ENCODE data around the gene RABL6.
A peak's percentile ranks its signal among the peaks of the same experiment; 100 is the strongest.
"Not testable (repeated sequence)": the region's sequence is repeated elsewhere in the genome, so short reads cannot be mapped to it uniquely, and the experiment has no call there.

RABL6 gene

DNA sequence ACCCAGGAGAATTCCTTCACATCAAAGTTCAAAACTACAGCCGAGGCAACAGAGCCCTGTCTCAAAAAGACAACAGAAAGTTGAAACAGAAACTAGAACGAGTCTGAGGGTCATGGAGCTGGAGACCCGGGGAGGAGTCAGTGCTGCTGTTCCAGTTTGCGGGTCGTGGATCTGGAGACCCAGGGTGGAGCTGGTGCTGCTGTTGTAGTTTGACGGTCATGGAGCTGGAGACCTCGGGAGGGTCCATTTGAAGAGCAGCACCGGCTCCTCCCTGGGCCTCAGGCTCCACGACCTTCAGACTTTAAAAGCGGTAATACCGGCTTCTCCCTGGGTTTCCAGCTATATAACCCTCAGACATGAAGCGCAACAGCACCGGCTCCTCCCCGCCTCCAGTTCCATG is 30.4 kb upstream of the RABL6 start:
- no peak for DNase-seq

- no peak for DNase-seq
Measured at GRCh38 chr9:136779808-136780207, 27.9 kb upstream of the RABL6 start.

DNA sequence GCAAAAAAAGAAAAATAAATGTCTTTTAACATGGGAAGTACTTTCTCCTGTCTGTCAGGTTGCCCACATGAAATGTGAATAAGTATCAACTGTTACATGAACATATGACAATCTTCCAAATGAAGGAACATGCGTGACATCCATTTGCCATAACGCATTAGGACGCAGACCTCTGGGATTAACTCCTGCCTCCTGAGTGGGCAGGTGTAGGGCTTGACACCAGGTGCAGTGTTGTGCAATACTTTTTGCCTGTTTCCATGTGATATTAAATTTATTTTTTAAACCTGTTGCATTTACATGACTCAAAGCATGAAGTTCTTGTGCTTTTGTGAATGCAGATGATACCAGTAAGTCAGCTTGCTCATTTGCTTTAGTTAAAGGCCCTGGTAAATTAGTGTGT is 25.3 kb upstream of the RABL6 start:
- DNase-seq: no peak

DNA sequence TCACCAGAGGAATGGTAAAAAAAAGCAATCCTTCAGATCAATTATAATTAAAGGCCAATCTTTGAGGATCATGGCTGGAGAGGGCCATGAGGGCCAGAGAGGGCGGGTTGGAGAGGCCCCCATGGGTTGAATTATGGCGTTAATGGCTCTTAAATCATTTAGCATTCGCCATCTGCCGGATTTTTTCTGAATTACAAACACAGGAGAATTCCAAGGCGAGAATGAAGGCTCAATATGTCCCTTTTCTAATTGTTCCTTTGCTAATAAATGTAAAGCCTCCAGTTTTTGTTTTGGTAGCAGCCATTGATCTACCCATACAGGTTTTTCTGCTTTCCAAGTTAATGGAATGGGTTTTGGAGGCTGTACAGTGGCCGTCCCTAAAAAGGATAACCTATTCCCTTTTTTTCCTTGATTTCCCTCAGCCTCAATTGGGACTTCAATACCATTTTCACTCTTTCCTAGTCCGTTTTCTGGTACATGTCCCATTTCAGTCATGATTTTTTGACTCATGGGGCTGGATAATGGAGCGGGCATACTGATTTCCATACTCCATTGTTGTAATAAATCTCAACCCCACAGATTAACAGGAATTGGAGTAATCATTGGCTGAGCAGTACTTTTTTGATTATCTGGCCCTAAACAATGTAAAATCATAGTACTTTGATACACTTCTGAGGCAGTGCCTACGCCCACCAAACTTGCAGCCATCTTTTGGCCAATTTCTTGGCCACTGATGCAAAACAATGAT is 23.3 kb upstream of the RABL6 start:
- DNase-seq: no peak

DNA sequence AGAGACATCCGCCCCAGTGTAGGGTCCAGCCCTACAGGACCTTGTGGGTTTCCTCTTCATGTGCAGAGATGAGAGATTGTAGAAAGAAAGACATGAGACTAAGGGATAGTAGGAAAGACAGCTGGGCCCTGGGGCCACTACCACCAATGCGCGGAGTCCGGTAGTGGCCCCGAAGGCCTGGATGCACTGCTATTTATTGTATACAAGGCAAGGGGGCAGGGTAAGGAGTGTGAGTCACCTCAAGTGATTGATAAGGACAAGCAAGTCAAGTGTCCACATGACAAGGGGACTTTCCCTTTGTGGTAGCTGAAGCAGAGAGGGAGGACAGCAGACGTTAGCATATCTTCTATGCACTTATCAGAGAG is 22.8 kb upstream of the RABL6 start:
- no peak for DNase-seq

- not testable (repeated sequence) for DNase-seq
Measured at GRCh38 chr9:136785565-136786355, 22.0 kb upstream of the RABL6 start.

- no peak for DNase-seq
Measured at GRCh38 chr9:136786451-136786850, 21.3 kb upstream of the RABL6 start.

- not testable (repeated sequence) for DNase-seq
Measured at GRCh38 chr9:136786983-136787382, 20.8 kb upstream of the RABL6 start.

DNA sequence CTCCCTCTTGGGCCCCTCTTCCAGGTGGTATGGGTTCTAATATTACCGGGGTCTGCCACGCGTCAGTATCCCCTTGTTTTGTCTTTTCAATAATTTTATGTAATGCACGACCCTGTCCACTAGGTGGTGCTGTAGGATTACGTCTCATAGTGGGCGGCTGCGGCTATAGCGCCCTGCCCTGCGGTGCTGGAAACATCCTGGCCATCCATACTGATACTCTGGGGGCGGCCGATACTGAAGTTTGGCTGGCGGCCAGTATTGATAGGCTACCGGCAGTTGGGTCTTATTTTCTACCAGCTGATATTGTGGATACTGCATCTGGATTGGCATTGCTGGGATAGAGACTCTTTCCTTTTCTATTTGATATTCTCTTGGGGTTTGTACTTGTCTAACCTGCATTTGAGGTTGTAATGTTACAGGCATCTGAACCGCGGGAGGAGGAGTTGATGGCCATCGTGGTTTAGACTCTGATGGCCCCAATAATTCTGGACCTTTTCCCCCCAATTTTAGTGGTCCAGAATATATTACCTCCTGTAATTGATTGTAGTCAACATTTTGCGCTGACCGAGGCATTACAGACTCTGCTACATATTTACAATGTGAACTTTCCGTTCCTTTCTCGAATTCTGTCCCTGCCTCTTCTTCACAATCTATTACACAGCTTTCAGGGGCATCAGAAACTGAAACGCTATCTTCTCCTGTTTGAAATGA is 19.9 kb upstream of the RABL6 start:
- DNase-seq: no peak

DNA sequence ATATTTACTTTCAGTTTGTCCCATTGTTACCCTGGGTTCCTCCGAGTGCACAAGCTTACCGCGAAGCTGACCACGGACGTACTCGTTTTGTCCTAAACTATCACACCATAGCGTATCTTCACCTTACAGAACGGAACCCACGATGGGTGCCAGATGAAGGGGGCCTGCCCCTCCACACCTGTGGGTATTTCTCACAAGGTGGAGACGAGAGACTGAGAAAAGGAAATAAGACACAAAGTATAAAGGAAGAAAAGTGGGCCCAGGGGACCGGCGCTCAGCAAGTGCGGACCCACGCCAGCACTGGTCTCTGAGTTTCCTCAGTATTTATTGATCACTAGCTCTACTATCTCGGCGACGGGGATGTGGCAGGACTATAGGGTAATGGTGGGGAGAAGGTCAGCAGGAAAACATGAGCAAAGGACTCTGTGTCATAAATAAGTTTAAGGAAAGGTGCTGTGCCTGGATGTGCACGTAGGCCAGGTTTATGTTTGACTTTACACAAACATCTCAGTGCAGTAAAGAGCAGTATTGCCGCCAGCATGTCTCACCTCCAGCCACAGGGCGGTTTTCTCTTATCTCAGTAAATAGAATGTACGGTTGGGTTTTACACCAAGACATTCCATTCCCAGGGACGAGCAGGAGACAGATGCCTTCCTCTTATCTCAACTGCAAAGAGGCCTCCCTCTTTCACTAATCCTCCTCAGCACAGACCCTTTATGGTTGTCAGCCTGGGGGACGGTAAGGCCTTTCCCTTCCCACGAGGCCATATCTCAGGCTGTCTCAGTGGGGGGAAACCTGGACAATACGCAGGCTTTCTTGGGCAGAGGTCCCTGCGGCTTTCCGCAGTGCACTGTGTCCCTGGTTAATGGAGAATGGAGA is 18.9 kb upstream of the RABL6 start:
- DNase-seq: not testable (repeated sequence)

- DNase-seq: no peak
Measured at GRCh38 chr9:136789523-136789937, 18.2 kb upstream of the RABL6 start.

DNA sequence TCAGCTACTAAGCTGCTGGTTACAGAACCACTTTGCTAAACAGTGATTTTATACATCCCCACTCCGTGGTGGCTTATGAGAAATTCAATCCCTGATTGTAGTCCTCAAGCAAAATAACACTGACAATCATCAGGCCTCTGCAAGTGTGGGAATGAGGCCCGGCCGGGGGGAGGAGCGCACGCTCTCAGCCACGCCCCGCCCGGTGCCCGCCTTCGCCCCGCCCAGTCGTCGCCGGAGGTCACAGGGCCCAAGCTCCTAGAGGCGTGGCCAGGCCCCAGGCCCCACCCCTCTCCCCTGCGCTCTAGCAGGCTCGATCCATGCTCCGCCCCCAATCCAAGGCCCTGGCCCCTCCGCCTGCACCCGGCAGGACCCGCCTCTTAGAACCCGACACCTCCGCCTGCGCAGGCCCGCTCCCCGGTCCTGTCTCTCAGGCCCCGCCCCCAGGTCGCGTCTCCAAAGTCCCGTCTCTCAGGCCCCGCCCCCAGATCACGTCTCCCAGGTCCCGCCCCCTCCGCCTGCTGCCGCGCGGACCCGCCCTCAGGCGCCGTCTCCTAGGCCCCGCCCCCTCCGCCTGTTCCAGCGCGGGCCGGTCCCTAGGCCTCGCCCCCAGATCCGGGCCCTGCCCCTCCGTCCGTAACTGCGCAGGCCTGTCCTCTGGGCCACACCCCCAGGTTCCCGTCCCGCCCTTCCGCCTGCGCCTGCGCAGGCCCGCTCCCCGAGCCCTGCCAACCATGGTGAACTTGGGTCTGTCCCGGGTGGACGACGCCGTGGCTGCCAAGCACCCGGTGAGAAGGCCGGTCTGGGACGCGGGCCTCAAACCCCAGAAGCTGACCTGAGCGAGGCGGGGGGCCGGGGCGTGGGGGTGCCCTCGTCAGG is 16.9 kb upstream of the RABL6 start, which contains the start of gene TMEM141:
Gene TMEM141, plus strand, starts transcription at position 705 of the 876 bp plus-strand sequence. Its CDS starts 27 bp downstream, at position 732.
- DNase-seq: peak; percentile 97

GRCh38 chr9:136791516-136792276 is 16.1 kb upstream of the RABL6 start:
- no peak for DNase-seq

DNA sequence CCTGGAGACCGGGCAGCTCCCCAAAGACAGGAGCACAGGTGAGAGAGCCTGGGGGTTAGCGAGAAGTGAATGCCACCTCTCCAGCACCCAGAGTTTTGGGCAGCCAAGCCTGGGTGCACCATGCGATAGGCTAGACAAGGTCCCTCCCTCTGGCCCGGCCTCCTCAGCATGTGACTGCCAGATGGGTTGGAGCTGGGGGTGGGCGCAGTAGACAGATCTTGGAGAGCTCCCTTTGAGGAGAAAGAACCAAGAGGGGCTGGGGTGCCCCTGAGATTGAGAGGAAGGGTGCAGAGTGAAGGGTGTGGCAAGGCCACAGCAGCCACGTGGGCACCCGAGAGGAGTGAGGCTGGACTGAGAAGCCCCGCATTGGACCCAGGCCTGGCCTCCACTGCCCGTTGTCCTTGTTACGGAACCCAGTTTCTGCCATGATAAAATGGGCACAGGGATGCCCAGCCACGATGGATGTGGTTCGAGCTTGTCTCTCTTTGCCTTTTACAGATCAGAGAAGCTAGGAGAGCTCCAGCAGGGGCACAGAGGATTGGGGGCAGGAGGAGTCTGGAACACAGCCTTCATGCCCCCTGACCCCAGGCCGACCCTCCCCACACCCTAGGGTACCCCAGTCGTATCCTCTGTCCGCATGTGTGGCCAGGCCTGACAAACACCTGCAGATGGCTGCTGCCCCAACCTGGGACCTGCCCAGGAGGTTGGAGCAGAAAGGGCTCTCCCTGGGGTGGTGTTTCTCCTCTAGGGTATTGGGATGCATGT is 15.2 kb upstream of the RABL6 start:
- no peak for DNase-seq

DNA sequence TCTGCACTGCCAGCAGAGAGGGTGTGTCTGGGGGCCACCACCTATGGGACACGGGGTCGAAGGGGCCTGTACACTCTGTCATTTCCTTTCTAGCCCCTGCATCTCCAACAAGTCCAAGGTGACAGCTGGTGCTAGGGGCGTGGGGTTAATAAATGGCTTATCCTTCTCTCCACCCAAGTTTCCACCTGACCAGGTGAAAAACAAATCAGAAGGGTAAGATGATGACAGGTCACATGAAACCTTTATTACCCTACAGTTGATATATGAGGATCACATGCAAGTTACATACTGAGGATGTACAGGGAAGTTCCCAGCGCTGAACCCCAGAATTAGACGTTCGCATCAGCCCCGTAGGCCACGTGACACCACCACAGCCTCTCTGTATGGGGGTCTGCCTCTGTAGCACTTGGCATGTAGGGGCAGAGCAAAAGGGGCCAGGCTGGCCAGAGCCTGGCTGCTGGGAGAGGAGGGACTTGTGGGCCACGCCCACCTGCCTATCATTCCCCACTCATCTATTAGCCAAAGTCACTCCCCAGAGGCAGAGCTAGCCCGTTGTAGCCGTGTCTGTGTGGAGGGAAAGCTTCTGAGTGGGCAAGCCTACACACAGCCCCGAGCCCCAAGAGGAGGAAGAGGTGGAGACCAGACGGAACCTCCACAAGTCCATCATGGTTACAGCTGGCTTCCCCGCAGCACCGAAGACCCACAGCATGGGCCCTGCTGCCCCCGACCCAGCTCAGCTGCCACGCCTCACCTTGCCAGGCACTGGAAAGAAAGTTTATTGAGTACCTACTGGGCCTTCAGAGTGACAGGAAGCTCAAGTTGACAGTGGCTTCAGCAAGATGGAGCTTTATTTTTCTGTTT is 14.4 kb upstream of the RABL6 start:
- no peak for DNase-seq

GRCh38 chr9:136794281-136794999 is 13.3 kb upstream of the RABL6 start:
- no peak for DNase-seq

DNA sequence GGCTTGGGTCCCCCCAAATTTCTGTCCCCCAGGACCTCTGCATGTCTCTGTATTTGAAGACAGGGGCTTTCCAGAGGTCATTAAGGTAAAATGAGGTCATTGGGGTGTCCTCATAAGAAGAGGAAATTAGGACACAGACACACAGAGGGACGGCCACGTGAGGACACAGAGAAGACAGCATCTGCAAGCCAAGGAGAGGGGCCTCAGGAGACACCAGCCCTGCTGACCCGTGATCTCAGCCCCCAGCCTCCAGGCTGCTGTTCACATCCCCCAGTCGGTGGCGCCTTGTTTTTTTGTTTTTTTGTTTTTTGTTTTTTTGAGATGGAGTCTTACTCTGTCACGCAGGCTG is 12.8 kb upstream of the RABL6 start:
- no peak for DNase-seq

- DNase-seq: no peak
Measured at GRCh38 chr9:136796238-136796774, 11.4 kb upstream of the RABL6 start, which contains the start of gene CCDC183. Gene CCDC183 (plus strand): TSS chr9:136796338. CDS start chr9:136796398, 60 bp downstream.
